KG1 (cell line): ENCODE results near the gene CD84.
"Not testable (repeated sequence)": the region's sequence is repeated elsewhere in the genome, so short reads cannot be mapped to it uniquely, and the experiment has no call there.

ENCODE experiments used
- DNase-seq: peaks from one replicate; lab custom pipeline; 2025; lab: John Stamatoyannopoulos, UW

Gene CD84

DNA sequence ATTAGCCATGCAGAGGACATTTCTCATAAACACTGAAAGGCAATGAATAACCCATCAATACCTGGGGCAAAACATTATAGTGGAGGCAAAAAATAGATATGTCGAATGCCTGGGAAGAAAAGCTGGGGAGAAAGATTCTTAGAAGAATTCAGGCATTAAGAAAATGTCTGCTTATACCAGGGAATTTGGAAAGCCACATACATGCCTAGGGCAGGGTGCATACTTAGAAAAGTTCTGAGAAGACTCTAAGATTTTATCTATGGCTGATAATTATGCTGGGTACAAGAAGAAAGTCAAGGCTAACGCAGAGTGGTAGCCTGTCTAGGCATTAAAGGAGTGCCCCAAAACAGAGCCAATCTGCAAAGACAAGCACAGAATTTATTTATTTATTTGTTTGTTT is 74.6 kb downstream of the CD84 start:
- no peak for DNase-seq

DNA sequence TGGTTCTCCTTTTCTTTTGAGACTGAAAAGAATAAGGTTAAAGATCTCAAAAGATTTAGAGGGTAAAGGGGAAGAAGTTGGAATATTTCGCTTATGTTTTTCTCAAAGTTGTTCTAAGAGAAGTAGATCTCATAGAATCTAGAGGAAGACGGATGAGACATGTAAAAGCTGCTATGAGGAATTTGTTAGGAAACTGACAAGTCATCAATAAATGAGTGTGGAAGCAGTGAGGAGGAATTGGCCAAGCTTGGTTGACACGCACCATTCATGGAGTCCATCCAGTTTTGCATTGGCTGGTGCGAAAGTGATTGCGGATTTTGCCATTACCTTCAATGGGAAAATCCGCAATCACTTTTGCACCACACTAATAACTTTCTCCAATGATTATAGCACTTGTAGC is 76.2 kb downstream of the CD84 start:
- no peak for DNase-seq

DNA sequence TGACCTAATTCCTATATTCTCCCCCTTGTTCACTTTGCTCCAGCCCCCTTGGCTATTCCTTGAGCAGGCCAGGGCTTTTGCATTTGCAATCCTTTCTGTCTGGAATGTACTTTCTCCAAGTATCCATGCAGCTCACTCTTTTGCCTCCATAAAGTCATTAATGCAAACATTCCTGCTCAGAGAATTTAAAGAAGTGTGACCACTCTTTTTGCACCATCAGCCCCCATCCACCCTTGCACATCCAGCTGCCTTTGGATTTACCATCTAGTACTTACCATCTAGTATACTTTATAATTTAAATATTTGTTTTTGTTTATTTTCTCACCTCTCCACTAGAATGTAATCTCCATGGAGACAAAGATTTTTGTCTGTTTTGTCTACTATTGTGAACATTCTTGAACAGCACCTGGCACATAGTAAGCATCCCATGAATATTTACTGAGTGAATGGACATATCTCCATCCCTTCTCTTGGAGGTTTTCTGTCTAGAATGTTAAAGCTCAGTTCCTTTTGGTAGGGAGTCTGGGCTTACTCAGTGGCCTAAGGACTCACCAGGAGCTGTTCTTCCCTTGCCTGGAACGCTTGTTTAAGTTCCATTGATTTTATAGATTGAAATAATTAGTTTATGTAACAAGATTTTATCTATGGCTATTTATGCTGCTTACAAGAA is 78.8 kb downstream of the CD84 start:
- no peak for DNase-seq

DNA sequence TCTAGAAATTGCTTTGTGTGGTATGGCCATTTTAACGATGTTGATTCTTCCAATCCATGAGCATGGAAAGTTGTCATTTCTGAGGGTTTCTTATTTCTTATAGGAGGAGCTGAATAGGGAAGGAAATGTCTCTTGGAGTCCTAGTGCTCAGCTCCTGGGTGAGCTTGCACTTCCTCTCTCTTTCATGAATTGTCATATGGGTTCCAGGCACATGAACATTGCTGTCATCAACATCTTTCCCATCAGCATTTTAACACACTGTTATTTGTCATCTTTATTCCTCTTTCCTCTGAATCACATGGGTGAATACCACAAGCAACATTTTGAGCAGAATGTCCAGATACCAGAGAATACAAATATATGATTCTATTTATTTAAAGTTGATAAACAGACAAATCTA is 79.7 kb downstream of the CD84 start:
- DNase-seq, result no peak

DNA sequence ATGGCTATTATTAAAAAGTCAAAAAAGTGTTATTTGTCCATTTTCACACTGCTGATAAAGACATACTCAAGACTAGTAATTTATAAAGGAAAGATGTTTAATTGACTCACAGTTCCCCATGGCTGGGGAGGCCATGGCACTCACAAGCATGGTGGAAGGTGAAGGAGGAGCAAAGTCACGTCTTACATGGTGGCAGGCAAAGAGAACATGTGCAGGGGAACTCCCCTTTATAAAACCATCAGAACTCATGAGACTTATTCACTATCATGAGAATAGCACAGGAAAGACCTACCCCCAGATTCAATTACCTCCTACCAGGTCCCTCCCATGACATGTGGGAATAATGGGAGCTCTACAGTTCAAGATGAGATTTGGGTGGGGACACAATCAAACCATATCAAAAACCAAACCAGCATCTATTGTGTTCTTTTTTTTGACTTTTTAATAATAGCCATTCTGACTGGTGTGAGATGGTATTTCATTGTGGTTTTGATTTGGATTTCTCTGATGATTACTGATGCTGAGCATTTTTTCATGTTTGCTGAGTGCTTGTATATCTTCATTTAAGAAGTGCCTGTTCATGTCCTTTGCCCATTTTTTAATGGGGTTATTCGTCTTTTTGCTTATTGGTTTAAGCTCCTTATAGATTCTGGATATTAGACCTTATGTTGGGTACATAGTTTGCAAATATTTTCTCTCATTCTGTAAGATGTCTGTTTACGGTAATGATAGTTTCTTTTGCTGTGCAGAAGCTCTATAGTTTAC is 80.8 kb downstream of the CD84 start:
- DNase-seq, result not testable (repeated sequence)

DNA sequence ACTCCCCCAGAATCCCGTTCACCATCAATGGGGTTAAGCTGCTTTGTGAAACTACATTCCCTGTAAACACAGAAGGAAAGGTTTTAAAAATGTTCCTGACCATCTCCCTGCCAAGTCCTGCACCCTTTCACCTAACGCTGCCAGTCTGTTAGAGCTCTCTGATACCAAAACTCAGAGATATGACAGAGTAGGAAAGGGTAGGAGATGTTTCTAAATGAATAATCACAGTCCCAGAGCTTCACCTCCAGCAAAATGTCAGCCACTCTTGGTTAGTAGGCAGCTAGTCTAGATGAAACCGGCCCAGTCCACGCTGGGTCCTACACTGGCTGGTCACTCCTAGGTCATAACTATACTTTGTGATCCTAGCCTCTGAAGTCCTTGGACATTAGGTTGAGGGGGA is 83.0 kb downstream of the CD84 start:
- DNase-seq, result no peak

DNA sequence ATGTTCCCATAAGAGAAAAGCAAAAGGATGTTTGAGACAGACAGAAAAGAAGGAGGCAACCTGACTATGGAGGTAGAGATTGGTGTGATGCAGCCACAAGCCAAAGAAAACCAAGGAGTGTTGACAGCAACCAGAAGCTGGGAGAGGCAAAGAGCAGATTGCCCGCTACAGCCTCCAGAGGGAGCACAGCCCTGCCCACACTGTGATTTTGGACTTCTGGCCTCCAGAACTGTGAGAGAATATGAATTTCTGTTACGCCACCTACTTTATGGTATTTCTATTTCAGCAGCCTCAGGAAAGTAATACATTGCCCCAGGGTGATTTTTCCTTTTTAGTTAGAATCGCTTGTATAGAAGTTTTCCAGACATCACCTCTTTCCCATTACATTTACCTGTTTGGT is 84.7 kb downstream of the CD84 start:
- DNase-seq, result no peak

DNA sequence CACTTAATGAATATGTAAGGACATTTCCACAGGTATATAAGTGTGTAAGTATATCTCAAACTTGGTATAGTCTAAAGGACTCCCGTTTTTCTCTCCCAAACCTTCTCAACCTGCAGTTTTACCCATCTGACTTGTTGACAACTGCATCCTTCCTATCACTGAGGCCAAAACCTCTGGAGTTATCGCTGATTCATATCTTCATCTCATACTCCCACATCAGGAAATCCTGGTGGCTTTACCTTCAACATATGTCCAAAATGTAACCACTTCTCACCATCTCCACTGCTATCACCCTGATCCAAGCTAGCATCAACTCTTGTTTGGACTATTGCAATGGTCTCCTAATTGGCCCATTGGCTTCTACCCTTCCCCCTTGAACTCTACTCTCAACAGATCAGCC is 86.7 kb downstream of the CD84 start:
- no peak for DNase-seq

DNA sequence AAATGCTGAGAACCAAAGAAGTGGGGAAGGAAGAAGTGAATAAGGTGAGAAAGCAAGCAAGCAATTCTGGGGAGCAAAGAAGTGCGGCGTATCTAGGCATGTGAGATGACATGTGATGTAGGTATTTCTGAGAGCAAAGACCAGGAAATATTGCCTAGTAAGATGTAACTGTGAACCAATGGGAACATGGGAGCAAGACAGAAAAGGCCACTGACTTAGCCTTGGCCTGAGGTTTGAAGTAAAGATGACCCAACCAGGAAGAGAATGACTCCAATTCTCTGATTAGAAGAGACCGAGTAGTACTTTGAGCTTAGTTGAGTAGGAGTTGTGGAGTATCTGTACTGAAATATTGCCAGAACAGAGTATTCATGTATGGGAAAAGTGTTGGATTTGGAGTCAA is 87.3 kb downstream of the CD84 start:
- no peak for DNase-seq
